CD4-positive, alpha-beta T cell treated with Interleukin-15 for 4 hours (primary cell): ENCODE measurements around the gene IL25.
"Not testable (repeated sequence)": the region's sequence is repeated elsewhere in the genome, so short reads cannot be mapped to it uniquely, and the experiment has no call there.

ENCODE experiments used
- DNase-seq: peaks from one replicate; pipeline ENCODE4 v3.0.0-alpha.2; 2020; ENCODE audit warnings: low spot score

The IL25 gene

DNA sequence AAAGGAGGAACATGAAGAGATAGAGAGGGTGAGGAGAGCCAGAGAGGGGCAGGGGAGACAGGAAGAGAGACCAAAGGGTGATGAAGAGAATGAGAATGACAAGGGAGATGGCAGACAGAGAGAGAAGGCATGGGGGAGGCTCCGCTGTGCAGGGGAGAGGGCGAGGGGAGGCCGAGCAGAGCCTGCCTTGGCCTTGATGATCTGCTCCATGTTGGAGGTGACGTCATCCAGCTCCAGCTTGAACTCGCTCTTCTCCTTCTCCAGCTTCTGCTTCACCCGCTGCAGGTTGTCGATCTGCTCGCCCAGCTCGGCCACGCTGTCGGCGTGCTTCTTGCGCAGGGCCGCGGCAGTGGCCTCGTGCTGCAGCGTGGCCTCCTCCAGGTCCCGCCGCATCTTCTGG is 17.3 kb downstream of the IL25 start:
- DNase-seq, result not testable (repeated sequence)

DNA sequence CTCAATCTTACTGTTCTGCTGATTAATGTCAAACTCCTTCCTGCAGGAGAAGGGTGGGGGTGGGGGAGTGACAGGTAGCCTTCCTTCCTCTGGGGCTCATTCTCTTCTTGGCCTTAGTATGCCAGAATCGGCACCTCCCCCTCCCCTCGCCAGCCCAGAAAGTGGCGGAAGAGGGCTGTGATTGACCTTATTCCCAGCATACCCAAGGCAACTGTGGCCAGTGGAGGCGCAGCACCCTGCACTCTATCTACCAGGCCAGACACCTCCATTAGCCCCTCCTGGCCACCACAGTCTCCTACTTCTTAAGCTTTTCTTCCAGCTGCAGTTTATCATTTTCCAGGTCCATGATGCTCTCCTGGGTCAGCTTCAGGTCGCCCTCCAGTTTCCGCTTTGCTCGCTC is 20.0 kb downstream of the IL25 start:
- no peak for DNase-seq

DNA sequence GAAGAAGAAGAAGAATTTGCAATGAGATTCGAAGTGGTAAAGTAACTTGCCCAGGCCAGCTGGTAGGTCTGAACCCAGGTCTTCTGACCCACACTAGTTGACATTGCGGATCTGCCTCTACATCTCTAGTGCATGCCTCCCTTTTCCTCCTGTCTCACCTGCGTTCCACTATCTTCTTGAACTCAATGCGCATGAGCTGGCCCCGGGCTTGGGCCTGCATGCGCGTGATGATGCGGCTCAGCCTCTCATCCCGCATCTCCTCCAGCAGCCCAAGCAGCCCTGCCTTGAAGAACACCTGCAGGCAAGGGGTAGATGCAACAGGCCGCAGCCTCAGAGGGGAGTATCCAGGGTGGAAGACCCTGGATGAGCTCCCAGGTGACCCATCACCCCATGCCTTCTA is 23.5 kb downstream of the IL25 start:
- DNase-seq, result no peak

DNA sequence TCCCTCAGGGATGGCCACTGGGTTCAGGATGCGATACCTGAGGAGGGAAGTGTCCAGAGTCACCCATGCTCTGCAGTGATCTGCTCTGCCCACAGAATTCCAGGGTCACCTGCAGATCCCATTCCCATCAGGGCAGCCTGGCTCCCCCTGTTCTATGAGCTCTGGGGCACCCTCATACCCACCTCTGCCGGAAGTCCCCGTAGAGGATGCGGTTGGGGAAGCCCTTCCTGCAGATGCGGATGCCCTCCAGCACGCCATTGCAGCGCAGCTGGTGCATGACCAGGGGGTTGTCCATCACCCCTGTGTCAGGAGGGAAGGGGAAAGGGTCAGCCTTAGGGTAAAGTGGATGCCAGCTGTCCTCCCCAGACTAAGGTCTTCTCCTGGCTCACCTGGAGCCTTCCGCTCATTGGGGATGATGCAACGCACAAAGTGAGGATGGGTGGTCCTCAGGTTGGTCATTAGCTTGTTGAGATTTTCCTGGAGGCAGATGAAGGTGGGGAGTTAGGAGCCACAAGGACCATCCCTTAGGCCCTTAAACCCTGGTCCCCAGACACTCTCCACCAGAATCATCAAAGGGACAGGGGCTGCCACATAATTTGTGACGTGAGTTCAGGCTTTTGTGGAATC is 24.3 kb downstream of the IL25 start:
- no peak for DNase-seq

DNA sequence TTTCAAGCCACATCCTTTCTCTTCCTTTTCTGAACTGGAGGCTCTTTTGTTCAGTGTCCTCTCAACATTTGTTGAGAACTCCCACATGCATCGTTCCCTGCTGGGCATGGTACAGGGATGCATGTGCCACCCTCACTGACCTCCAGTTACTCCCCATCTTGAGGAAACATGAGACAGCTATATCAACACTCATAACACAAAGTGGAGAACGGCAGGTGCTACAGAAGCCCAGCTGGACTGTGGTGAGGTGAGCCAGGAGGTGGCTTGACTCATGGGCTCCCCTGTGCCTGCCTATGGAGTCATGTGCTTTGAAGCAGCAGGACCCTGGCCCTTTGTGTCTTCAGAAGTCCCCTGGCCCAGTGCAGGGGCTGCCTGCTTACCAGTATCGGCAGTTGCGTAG is 25.7 kb downstream of the IL25 start:
- DNase-seq, result no peak

DNA sequence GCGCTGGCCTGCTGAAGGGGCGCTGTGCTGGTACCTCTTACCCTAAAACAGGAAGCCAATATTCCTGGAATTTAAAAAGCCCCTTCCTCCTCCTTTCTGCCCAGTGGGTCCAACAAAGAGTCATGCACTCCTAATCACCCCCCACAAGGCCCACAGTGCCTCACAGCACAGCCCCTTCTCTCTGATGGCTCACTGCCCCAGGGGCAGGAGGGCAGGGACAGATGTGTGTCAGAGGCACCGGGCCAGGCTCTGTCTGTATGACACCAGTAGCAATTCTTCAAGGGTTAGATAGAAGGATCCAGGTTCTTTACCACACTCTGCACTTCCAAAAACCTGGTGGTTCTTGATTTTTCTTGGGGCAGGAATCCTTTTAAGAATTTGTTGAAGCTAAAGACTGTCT is 26.5 kb downstream of the IL25 start:
- no peak for DNase-seq

DNA sequence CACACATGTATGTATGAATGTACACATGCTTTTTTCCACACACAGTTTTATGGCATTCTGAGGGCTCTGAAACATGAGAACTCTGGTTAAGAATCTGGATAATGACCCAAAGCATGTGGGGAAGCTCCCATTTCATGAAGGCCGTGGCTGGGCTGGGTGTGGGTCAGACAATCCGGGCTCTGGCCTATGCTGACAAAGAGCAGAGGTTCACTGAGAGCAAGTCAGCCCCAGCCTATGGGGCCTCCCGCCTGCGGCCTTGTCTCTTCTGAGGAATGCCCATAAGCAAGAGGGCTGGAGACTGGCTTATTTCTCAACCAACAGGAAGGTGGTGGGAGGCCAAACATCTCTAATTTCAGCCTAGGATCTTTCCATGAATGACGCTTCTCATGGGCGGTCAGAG is 27.0 kb downstream of the IL25 start:
- no peak for DNase-seq

DNA sequence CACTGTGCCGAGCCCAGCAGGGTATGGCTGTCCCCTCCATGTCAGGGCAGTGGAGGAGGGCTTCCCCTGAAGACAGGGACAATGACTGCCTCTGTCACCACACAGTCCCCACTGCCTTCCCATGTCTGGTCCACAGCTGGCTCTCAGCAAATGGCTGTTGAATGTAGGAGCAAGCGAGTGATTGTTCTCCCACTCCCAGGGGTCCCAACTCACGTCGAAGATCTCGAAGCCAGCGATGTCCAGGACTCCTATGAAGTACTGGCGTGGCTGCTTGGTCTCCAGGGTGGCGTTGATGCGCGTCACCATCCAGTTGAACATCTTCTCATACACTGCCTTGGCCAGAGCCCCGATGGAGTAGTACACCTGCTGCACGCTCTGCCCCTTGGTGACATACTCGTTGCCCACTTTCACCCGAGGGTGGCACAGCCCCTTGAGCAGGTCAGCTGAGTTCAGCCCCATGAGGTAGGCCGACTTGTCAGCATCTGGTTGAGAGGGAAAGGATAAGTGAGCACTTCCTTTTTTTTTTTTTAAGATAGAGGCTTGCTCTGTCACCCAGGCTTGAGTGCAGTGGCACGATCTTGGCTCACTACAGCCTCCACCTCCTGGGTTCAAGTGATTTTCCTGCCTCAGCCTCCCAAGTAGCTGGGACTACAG is 28.0 kb downstream of the IL25 start:
- DNase-seq, result not testable (repeated sequence)

DNA sequence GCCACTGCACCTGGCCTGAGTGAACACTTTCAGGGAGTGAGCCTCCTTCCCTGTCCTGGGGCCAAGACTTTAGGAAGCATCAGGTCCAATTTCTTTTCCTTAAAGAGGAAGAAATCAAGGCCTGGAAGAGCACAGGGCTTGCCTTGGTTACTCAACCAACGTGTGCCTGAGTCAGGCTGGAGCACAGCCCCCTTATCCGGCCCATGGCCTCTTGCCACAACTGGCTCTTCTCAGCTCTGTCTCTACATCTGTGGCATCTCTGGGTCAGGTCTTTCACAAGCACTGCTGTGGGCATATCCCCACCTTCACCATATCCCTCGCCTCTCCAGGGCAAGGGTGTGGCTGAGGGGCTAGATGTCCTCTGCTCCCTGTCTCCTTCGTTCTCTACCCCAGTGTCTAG is 28.7 kb downstream of the IL25 start:
- DNase-seq, result no peak

DNA sequence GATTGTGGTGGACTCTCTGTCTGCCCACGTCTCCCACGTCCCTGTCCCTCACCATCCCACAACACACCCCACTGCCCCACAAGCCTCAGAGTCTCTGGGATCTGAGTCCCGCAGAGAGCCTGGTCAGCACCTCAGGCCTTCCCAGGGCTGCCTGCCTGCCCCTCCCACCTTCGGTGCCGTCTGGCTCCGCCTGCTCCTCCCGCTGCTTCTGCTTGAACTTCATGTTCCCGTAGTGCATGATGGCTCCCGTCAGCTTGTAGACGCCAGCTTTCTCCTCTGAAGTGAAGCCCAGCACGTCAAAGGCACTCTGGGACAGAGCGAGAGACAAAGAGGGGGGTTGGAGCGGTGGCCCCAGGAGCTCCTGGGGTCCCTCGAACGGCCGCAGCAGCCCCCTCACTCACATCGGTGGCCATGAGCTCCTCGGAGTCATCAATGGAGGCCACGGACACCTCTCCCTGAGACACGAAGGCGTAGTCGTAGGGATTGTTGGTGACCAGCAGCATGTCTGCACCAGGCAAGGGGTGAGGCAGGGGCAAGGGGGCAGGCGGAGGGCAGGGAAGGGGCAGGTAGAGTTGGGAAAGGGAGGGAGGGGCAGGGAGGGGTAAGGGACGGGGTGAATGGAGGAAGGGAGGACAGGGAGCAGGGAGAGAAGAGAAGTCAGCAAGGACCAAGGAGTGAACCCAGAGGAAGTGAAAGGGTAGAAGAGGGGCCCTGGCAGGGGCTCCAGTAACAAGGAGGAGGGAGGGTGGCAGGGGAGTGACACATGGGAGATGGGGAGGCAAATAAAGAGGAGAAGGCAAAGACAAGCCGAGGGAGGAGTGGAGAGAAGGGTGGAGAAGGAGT is 29.9 kb downstream of the IL25 start:
- no peak for DNase-seq

DNA sequence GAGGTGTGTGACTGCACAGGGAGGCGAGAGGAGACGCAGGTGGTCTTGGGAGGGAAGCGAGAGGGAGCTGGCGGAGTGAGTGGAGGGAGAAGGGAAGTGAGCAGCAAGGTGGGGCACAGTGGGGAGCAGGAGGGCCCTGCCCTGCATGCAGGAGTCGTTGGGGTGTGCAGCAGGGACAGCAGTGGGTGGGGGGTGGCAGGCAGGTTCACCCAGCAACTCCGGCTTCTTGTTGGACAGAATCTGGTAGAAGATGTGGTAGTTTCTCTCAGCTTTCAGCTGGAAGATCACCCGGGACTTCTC is 30.5 kb downstream of the IL25 start:
- no peak for DNase-seq

DNA sequence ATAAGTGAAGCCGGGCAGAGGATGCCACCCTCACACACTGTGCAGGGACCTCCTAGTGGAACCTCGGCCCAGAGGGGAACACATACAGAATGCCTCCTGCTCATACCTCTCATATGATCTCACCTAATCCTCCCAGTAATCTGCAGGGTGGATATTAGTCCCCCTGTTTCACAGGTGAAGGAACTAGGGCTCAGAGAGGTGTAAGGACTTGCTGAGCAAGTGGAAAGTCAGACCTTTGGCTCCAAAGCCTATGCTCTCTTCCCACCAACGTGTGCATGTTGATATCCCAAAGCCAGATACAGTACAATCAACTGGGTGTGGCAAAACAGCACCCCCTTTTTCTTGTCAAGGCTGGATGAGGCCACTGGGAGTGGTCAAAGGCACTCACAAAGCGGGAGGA is 31.3 kb downstream of the IL25 start:
- no peak for DNase-seq

DNA sequence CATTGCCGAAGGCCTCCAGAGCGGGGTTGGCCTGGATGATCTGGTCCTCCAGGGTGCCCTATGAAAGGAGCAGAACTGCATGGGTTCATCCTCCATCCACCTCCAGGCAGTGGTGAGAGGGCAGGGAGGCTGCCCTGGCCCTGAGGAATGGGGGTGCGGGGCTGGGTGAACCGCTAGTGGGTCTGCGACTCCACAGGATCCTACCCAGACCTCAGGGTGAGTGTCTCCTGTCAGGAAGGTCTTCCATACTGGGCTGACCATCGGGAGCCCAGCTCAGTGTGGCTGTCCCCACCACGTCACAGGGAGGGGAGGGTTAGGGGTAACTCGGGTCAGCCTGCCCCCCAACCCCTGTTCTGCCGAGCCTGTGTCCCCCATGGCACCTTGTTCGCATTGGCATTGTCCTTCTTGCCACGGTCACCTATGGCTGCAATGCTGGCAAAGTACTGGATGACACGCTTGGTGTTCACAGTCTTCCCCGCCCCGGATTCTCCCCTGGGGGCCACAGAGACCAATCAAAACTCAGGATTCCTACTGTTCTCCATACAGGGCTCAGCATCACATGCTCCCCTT is 31.8 kb downstream of the IL25 start:
- DNase-seq, result no peak

DNA sequence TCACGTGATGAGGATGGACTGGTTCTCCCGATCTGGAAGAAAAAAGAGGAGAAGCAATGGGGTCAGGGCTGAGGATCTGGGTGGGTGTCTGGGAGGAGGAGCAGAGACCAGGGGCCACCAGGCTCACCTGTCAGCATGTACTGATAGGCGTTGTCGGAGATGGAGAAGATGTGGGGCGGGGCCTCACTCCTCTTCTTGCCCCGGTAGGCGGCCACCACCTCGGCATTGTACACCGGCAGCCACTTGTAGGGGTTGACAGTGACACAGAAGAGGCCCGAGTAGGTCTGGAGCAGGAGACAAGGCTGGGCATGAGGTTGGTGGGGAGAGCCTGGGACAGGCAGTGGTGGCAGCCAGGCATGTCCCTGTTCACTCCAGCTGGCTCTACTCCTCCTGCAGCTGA is 32.5 kb downstream of the IL25 start:
- no peak for DNase-seq

DNA sequence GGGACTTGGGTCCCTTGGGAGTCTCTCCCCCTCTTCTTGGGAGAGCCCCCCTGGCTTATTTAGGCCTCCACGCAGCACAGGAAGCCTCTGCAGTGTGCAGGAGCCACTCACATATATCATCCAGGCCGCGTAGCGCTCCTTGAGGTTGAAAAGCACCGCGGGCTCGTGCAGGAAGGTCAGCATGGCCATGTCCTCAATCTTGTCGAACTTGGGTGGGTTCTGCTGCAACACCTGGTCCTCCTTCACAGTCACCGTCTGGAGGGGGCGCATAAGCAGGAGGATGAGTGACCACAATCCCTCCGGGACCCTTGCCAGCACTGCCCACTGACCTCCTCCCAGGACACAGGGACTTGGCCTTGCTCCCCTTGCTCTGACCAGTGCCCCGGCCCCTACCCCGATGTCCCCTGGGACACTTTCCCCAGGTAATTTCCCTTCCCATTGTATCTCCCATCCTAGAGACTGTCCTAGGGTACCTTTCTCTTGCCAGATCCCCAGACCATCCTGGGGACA is 33.0 kb downstream of the IL25 start:
- no peak for DNase-seq

DNA sequence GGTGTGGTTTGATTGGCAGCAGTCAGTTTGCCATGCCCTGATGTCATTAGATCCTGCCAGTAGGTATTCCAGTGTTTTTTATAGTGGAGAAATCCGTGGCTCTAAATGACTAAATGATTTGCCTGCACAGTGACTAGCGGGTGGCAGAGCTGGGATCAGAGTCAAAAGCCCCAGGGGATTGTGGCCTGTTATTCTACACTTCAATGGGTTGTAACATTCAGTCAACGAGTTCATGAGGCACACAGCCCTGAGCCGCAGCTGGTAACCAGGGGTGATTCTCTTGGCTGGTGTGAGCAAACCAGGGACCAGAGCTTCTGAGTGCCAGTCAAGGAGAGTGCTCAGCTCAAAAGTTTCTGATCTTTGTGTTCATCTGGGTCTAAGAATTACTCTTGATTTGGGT is 33.6 kb downstream of the IL25 start:
- no peak for DNase-seq

DNA sequence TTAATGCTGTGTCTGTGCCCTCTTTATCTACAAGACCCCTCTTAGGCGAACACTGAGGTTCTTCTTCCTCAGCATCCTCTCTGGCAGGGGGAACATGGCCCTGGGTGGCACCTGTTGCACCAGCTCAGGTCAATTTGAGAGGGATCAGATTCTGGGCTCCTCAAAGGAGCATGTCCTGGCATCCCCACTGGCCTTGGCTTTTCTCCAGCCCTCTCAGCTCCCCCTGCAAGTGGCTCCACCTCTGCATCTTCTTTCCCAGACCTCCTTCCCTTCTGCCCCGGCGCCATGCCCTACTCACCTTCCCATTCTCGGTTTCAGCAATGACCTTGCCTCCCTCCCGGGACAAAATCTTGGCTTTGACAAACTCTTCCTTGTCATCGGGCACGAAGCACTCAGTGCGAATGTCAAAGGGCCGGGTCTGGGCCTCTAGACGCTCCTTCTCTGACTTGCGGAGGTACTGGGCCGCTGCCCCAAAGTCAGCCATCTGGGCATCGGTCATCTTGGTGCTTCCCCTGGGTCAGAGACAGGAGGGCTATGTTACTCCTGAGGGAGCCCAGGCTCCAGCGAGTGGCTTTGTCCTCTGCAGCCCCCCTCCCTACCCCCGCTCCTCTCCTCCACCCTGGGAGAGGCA is 34.2 kb downstream of the IL25 start:
- no peak for DNase-seq

DNA sequence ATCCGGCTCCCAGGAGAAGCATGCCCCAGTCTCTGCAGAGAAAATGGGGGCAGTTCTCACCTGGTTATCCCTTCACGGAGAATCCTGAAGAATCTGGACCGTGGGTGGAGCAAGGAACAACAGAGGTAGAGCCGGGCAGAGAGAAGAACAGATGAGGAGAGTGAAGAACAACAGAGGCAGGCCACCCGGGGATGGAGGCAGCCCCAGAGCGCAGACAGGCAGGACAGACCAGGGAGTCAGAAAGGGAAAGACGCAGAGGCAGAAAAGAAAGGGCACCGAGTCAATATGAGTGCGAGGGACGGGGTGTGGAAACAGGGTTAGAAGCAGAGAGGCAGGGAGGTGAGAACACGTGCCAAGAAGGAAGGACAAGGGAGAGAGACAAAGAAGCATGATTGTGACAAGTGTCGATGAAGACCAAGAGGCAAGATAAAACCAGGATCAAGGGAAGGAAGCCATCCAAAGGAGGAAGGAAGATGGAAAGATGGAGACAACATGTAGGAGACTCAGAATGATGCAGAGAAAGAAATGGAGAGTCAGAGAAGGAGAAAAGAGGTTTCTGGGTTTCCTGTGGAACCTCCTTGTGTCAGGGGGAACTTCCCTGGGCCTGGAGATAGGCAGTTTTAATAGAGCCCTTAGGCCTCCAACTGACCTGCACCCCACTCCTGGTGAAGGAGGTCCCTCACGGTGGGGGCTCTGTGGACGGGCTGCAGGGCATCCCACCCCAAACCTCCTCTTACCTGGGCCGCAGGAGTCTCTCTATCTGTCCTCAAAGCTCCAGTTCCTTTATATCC is 35.1 kb downstream of the IL25 start, which contains the start of gene MYH6:
TSS of gene MYH6 (minus strand) at position 758 of the 791 bp plus-strand sequence. CDS start 1,050 bp downstream, outside the sequence.
- DNase-seq, result no peak

DNA sequence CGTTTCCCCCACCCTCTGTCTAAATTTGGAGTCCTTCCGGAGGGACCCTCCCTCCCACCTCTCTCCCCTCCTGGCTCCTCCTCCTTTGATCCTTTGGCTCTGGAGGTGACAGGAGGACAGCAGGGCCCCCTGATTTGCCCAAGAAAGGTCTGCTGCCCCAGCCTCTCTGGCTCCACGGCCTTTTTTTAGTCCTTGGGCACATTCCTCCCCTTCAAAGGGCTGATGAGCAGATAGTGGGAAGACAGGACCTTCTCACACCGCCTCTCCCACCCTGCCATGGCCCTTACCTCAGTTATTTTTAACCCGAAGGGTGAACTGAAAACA is 35.7 kb downstream of the IL25 start:
- DNase-seq, result no peak

DNA sequence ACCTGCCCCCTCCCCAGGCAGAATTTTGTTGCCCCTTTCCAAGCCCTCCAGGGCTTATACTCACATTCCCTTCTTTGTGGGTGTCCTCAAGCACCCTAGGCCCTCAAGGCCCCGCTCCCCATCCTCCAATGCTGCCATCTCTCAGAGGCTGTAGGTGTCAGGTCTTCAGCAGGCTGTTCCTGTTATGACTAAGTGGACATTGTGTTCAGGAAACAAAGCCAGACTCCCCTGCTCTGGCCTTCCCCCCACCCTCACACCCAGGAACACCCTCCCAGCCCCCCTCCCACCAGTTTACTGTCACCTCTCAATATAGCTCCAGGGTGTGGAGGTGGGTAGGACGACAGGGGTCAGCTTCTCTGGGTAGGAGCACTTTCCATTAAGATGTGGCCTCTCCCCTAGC is 36.9 kb downstream of the IL25 start:
- no peak for DNase-seq

DNA sequence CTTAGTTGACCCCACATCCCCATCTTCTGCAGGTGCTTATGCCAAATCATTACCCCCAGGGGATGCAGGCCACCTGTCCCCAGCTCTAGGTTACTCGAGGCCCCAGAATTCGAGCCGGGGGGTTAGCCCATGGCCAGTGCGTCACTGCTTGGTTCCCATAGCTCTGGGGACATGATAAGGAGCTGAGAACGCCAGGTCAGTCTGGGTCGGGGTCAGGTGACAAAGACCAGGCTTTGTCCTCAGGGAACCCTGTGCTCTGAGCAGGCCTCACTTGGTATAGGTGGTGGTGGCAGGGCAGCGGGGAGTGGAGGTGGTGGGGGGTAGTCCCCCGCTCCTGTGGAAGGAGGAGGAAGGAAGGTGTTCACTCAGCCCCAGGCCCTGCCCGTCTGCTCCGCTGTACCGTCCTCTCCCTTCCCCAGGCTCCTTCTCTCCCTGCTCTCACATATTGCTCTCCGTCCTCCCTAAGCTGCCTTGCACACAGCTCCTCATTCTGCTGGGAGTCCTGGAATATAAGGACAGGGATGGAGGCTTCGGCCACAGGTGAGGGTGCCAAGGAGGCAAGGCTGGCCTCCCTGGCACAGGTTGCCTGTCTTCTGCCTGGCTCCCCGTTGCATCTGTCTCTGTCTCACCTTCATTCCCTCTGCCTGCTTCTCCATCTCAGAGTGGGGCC is 37.5 kb downstream of the IL25 start:
- DNase-seq, result no peak
